SKM-1 treated with dmso at 0.1 percent for 144 hours (cell line): ENCODE results near the gene HNRNPU.

ENCODE experiments used
- DNase-seq: peaks from one replicate; lab custom pipeline; 2025; ENCODE audit not compliant: unreplicated experiment; lab: John Stamatoyannopoulos, UW

HNRNPU gene

GRCh38 chr1:244864253-244865027 lies at the start of gene HNRNPU:
TSS of gene HNRNPU (minus strand) at chr1:244864543. CDS start at chr1:244864307, 236 bp downstream.
- DNase-seq: peak; percentile 97

- no peak for DNase-seq
These were observed 49.5 kb upstream of the HNRNPU start for GRCh38 chr1:244913806-244914205.

GRCh38 chr1:244904119-244904518 lies 39.8 kb upstream of the HNRNPU start:
- no peak for DNase-seq

GRCh38 chr1:244901400-244902015 lies 37.2 kb upstream of the HNRNPU start:
- DNase-seq: no peak

- DNase-seq: no peak
These were observed 33.3 kb upstream of the HNRNPU start for GRCh38 chr1:244897476-244898254.

- DNase-seq: no peak
These were observed 32.2 kb upstream of the HNRNPU start for GRCh38 chr1:244896550-244896949.

- no peak for DNase-seq
These were observed 29.5 kb upstream of the HNRNPU start for GRCh38 chr1:244893836-244894235.

- DNase-seq: no peak
These were observed 22.9 kb upstream of the HNRNPU start for GRCh38 chr1:244887281-244887680.

- no peak for DNase-seq
These were observed 17.4 kb upstream of the HNRNPU start for GRCh38 chr1:244881552-244882280.

GRCh38 chr1:244878681-244879080 lies 14.3 kb upstream of the HNRNPU start:
- DNase-seq: no peak

GRCh38 chr1:244876228-244876910 lies 12.0 kb upstream of the HNRNPU start:
- no peak for DNase-seq

GRCh38 chr1:244874974-244875579 lies 10.7 kb upstream of the HNRNPU start:
- no peak for DNase-seq

GRCh38 chr1:244869950-244870349 lies 5.6 kb upstream of the HNRNPU start:
- no peak for DNase-seq

GRCh38 chr1:244869364-244869827 lies 5.1 kb upstream of the HNRNPU start:
- DNase-seq: no peak

GRCh38 chr1:244868484-244869363 lies 4.4 kb upstream of the HNRNPU start:
- DNase-seq: no peak

GRCh38 chr1:244866355-244866754 lies 2.0 kb upstream of the HNRNPU start:
- no peak for DNase-seq

- no peak for DNase-seq
These were observed 1.5 kb upstream of the HNRNPU start for GRCh38 chr1:244865820-244866219.

- no peak for DNase-seq
These were observed 657 bp upstream of the HNRNPU start for GRCh38 chr1:244865028-244865371.
